Fibroblast of pulmonary artery (primary cell): Measurements from ENCODE around the gene GLRX2.

Experiments
- DNase-seq: peaks from one replicate; pipeline ENCODE4 v3.0.0-alpha.2; 2010; ENCODE audit warnings: low read depth
- H3K4me3 ChIP-seq: replicated peaks from 2 replicates; pipeline ENCODE4 v1.5.1; 2011; ENCODE audit warnings: low read depth, mild to moderate bottlenecking, control low read depth, low read length, moderate library complexity
- CTCF ChIP-seq: IDR thresholded peaks from 2 replicates; pipeline ENCODE4 v1.5.1; 2011; ENCODE audit warnings: mild to moderate bottlenecking, control low read depth, low read length, inconsistent platforms; ENCODE audit errors: missing control alignments

The GLRX2 gene

GRCh38 chr1:193066606-193067005, 38.6 kb downstream of the GLRX2 start:
- no peak for DNase-seq
- TF ChIP-seq CTCF: no peak
- H3K4me3 ChIP-seq: no peak overlapping the region

GRCh38 chr1:193065954-193066353, 39.3 kb downstream of the GLRX2 start:
- TF ChIP-seq CTCF: no peak

GRCh38 chr1:193062698-193063463, 42.3 kb downstream of the GLRX2 start:
- H3K4me3 ChIP-seq: no peak overlapping the region
- DNase-seq: peak; percentile 5
- TF ChIP-seq CTCF: no peak

More at GRCh38 chr1:193065954-193066353, 39.3 kb downstream of the GLRX2 start:
- H3K4me3 ChIP-seq: no peak overlapping the region
- DNase-seq: no peak

GRCh38 chr1:193060938-193061337, 44.3 kb downstream of the GLRX2 start:
- no peak for TF ChIP-seq CTCF
- DNase-seq: no peak
- H3K4me3 ChIP-seq: peak overlapping the region; percentile 93

GRCh38 chr1:193060406-193060805, 44.8 kb downstream of the GLRX2 start:
- no peak for DNase-seq
- no peak for TF ChIP-seq CTCF
- H3K4me3 ChIP-seq: peak overlapping the region; percentile 93

- TF ChIP-seq CTCF: no peak
- peak overlapping the region; percentile 93 for H3K4me3 ChIP-seq
Observed at GRCh38 chr1:193060115-193060403, 45.2 kb downstream of the GLRX2 start.

More at GRCh38 chr1:193060115-193060403, 45.2 kb downstream of the GLRX2 start:
- no peak for DNase-seq
